HG02571 (cell line): ENCODE data around the gene PPP1R12A.
"Not testable (repeated sequence)": the region's sequence is repeated elsewhere in the genome, so short reads cannot be mapped to it uniquely, and the experiment has no call there.

Experiments
- ATAC-seq: cut with Tn5 transposase; IDR thresholded peaks from one replicate; pipeline ENCODE4 v1.9.1; 2021; ENCODE audit warnings: mild to moderate bottlenecking, moderate library complexity; ENCODE audit not compliant: unreplicated experiment

Gene PPP1R12A

GRCh38 chr12:79897617-79898016 is 37.3 kb downstream of the PPP1R12A start:
- ATAC-seq, result no peak

- no peak for ATAC-seq
Observed at GRCh38 chr12:79895804-79896203, 39.1 kb downstream of the PPP1R12A start.

- ATAC-seq, result no peak
Observed at GRCh38 chr12:79895071-79895470, 39.8 kb downstream of the PPP1R12A start.

- no peak for ATAC-seq
Observed at GRCh38 chr12:79891506-79892162, 43.3 kb downstream of the PPP1R12A start.

GRCh38 chr12:79887890-79888289 is 47.0 kb downstream of the PPP1R12A start:
- ATAC-seq, result no peak

GRCh38 chr12:79886917-79887519 is 47.9 kb downstream of the PPP1R12A start:
- peak; percentile 74 for ATAC-seq

- ATAC-seq, result no peak
Observed at GRCh38 chr12:79885911-79886490, 48.9 kb downstream of the PPP1R12A start.

GRCh38 chr12:79884401-79885006 is 50.4 kb downstream of the PPP1R12A start:
- no peak for ATAC-seq

- no peak for ATAC-seq
Observed at GRCh38 chr12:79883216-79883615, 51.7 kb downstream of the PPP1R12A start.

GRCh38 chr12:79881351-79881750 is 53.5 kb downstream of the PPP1R12A start:
- no peak for ATAC-seq

GRCh38 chr12:79878506-79878905 is 56.4 kb downstream of the PPP1R12A start:
- ATAC-seq, result not testable (repeated sequence)

GRCh38 chr12:79877246-79877645 is 57.7 kb downstream of the PPP1R12A start:
- no peak for ATAC-seq

GRCh38 chr12:79874665-79875064 is 60.2 kb downstream of the PPP1R12A start:
- no peak for ATAC-seq

- peak; percentile 44 for ATAC-seq
Observed at GRCh38 chr12:79873201-79873600, 61.7 kb downstream of the PPP1R12A start.

- no peak for ATAC-seq
Observed at GRCh38 chr12:79871621-79872020, 63.3 kb downstream of the PPP1R12A start.

GRCh38 chr12:79870916-79871315 is 64.0 kb downstream of the PPP1R12A start:
- no peak for ATAC-seq

GRCh38 chr12:79859646-79860045 is 75.3 kb downstream of the PPP1R12A start:
- no peak for ATAC-seq

- no peak for ATAC-seq
Observed at GRCh38 chr12:79858518-79858917, 76.4 kb downstream of the PPP1R12A start.

- ATAC-seq, result no peak
Observed at GRCh38 chr12:79857675-79858074, 77.2 kb downstream of the PPP1R12A start.

GRCh38 chr12:79850610-79851299 is 84.1 kb downstream of the PPP1R12A start:
- ATAC-seq, result no peak

- ATAC-seq, result no peak
Observed at GRCh38 chr12:79848339-79848738, 86.6 kb downstream of the PPP1R12A start.
